Testis (tissue), 3 donors: ENCODE data around the gene HAAO. TPM values are rescaled to one million over a fixed set of nuclear protein-coding genes. Genes with fewer than 3 reads are reported as not detected.
A peak's percentile ranks its signal among the peaks of the same experiment; 100 is the strongest.

Experiments used
- DNase-seq: peaks from one replicate; pipeline ENCODE4 v3.0.0-alpha.2; 2019
- H3K27ac ChIP-seq, 2 donors: fragments of 200-600 bp; sonication (generic); one replicate each; pipeline ENCODE4 v1.5.1; 2019
- H3K27me3 ChIP-seq: fragments of 200-600 bp; sonication (generic); one replicate; pipeline ENCODE4 v1.5.1; 2019
- H3K36me3 ChIP-seq: fragments of 200-600 bp; sonication (generic); one replicate; pipeline ENCODE4 v1.5.1; 2017; ENCODE audit warnings: low read depth; ENCODE audit errors: missing control alignments
- H3K4me1 ChIP-seq: fragments of 200-600 bp; sonication (generic); one replicate; pipeline ENCODE4 v1.5.1; 2019
- H3K4me3 ChIP-seq, 2 donors: fragments of 200-600 bp; sonication (generic); one replicate each; pipeline ENCODE4 v1.5.1; 2017 to 2019
- H3K9me3 ChIP-seq: fragments of 200-600 bp; sonication (generic); one replicate; pipeline ENCODE4 v1.5.1; 2017
- POLR2A ChIP-seq: fragments of 450-650 bp; IDR thresholded peaks from one replicate; pipeline ENCODE4 v1.6.1; 2017; ENCODE audit warnings: antibody characterized with exemption, mild to moderate bottlenecking, moderate library complexity
- WGBS, 2 donors: methylation state at CpG; one replicate each; pipeline ENCODE4 v1.1.5; 2018; 5-methylcytosine and 5-hydroxymethylcytosine counted together
- intact Hi-C: fragments of 100-400 bp; cut with DNase I; formaldehyde crosslinking; loops from one replicate; pipeline ENCODE4 v1.15.1; 2023; ENCODE audit warnings: low total_unique reads
- polyA plus RNA-seq: library from polyadenylated mRNA; stranded (reverse); fragments of 350-450 nt; fragmentation: Illumina TruSeq; extraction: RNeasy Lipid Tissue Mini Kit (QIAGEN cat#74804); gene quantifications from one replicate; pipeline ENCODE4 v1.2.3, GENCODE V29; 2014; ENCODE audit warnings: low read depth, low replicate concordance; ENCODE audit not compliant: insufficient read depth
- total RNA-seq, 2 donors: library from RNA; depleted of rRNA; stranded (reverse); fragments of >200 nt; gene quantifications; one replicate each; pipeline ENCODE4 v1.2.3, GENCODE V29; 2016
- TF ChIP-seq, protein P1 (sequence below), 3 experiments: fragments of 450-650 bp in 2 of 3; fragments of 200-600 bp in 1 of 3; sonication (generic) in 1 of 3; IDR thresholded peaks; one replicate each; pipeline ENCODE4 v1.5.1; 2016 to 2019; ENCODE audit warnings: antibody characterized with exemption in 3 of 3, mild to moderate bottlenecking in 2 of 3, moderate library complexity in 1 of 3

The HAAO gene
- total and polyA plus RNA-seq, 3 donors from 2014 or later, result 3.2 to 6.0 (median 5.3) TPM

DNA sequence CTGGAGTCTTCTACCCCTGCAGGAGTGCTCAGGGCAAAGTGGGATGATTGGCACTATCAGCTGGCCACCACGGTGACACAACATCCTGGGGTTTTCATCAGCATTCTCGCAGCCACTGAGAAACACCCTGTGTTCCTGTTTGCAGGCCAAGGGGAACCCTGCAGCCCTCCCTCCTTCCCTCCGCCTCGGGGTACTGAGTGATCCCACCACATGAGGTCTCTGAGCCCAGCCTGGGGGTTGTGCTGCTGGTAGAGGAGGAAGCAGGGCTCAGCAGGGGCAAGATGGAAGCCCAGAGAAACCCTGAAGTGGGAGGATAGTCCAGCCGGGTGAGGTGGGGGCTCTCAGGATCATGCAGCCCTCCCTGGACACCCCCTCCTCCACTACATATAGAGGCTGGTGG, 28.3 kb downstream of the HAAO start, which contains the start of gene OXER1:
TSS of gene OXER1 (minus strand) at position 40 of the 400 bp plus-strand sequence. CDS start 73 bp downstream, outside the sequence.
- Histone ChIP-seq H3K4me1 (no peaks in the 10 kb centered on the region), H3K27me3 (no peaks in the 10 kb centered on the region), H3K4me3 (no peak within 1 kb of the TSS), H3K27ac (no peak within 1 kb of the TSS), H3K9me3 (no peaks in the 10 kb centered on the region), H3K36me3 (no peaks in the 10 kb centered on the region)
- intact Hi-C loops, result no loop called here
- peak; percentile 12 for DNase-seq
- TF ChIP-seq, protein P1, sequence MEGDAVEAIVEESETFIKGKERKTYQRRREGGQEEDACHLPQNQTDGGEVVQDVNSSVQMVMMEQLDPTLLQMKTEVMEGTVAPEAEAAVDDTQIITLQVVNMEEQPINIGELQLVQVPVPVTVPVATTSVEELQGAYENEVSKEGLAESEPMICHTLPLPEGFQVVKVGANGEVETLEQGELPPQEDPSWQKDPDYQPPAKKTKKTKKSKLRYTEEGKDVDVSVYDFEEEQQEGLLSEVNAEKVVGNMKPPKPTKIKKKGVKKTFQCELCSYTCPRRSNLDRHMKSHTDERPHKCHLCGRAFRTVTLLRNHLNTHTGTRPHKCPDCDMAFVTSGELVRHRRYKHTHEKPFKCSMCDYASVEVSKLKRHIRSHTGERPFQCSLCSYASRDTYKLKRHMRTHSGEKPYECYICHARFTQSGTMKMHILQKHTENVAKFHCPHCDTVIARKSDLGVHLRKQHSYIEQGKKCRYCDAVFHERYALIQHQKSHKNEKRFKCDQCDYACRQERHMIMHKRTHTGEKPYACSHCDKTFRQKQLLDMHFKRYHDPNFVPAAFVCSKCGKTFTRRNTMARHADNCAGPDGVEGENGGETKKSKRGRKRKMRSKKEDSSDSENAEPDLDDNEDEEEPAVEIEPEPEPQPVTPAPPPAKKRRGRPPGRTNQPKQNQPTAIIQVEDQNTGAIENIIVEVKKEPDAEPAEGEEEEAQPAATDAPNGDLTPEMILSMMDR (IDR thresholded peaks at IDR 0.05), result no peak
- TF ChIP-seq POLR2A, result no peak
- WGBS, 2 donors, result 57 to 67% methylated on average over 1 to 5 of the region's 5 CpGs

- intact Hi-C loops, result no loop called here
- Histone ChIP-seq H3K27me3 (no peaks in the 10 kb centered on the region), H3K27ac (no peak overlapping the region), H3K36me3 (no peaks in the 10 kb centered on the region), H3K4me1 (no peaks in the 10 kb centered on the region), H3K4me3 (no peak overlapping the region), H3K9me3 (no peaks in the 10 kb centered on the region)
- TF ChIP-seq POLR2A, result no peak
- TF ChIP-seq, protein P1 (IDR thresholded peaks at IDR 0.05), result no peak
- no peak for DNase-seq
- 92 to 94% methylated on average over 37 to 45 of the region's 45 CpGs for WGBS, 2 donors
Measured at GRCh38 chr2:42762823-42763804, 29.3 kb downstream of the HAAO start.

DNA sequence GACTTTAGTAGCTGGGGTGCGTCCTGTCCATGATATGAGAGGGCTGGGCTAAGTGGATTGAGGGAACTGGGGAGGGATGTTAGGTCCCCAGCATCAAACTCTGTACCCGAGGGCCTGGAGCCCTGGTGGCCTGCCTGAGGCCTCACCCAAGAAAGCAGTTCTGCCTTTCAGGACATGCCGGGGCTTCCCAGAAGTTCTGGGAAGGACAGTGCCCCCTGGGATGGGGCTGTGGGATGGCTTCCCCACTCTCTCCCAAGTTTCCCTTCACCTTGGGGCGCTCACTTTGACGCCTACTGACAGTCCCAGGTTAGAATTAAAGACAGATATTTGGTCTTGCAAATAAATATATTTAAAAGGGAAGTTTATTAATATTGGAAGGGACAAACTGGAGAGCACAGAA, 30.2 kb downstream of the HAAO start:
- Histone ChIP-seq H3K27me3 (no peaks in the 10 kb centered on the region), H3K27ac (no peak overlapping the region), H3K4me1 (no peaks in the 10 kb centered on the region), H3K4me3 (no peak overlapping the region), H3K36me3 (no peaks in the 10 kb centered on the region), H3K9me3 (no peaks in the 10 kb centered on the region)
- 94 to 98% methylated on average over 4 to 5 of the region's 5 CpGs for WGBS, 2 donors
- TF ChIP-seq, protein P1 (IDR thresholded peaks at IDR 0.05), result no peak
- TF ChIP-seq POLR2A, result no peak
- intact Hi-C loops, result no loop called here
- no peak for DNase-seq

DNA sequence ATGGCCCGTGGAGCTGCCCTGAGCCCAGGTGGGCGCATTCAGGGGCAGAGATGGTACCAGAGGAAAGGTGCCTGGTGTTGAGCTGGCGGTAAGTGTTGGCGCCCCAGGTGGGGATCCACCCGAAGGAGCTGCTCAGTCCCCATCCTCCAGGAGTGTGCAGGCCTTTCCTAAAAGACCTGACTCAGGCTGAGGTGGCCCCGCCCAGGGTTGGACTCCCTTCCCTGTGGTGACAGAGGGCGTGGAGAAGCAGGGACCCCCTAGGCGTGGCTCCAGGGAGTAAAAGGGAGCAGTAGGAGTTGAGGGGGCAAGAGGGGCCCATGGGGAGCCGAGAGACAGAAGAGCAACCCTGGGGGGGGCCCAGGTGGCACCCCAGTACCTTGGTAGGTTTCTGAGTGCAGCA, 30.8 kb downstream of the HAAO start:
- Histone ChIP-seq H3K36me3 (no peaks in the 10 kb centered on the region), H3K4me1 (no peaks in the 10 kb centered on the region), H3K4me3 (no peak overlapping the region), H3K27ac (no peak overlapping the region), H3K9me3 (no peaks in the 10 kb centered on the region), H3K27me3 (no peaks in the 10 kb centered on the region)
- 92 to 96% methylated on average over 8 to 9 of the region's 9 CpGs for WGBS, 2 donors
- intact Hi-C loops, result no loop called here
- DNase-seq, result no peak
- TF ChIP-seq POLR2A, result no peak
- TF ChIP-seq, protein P1 (IDR thresholded peaks at IDR 0.05), result no peak
